Jurkat, Clone E6-1 (cell line): ENCODE data around the gene RANGAP1.
"Not testable (repeated sequence)": the region's sequence is repeated elsewhere in the genome, so short reads cannot be mapped to it uniquely, and the experiment has no call there.

ENCODE experiments used
- DNase-seq: peaks from one replicate; pipeline ENCODE4 v3.0.0-alpha.2; 2011; ENCODE audit warnings: low read depth, low spot score
- H3K4me3 ChIP-seq: 2 replicates; pipeline ENCODE4 v1.5.1; 2011; ENCODE audit warnings: mild to moderate bottlenecking, low read length, control low read depth, moderate library complexity

Gene RANGAP1

DNA sequence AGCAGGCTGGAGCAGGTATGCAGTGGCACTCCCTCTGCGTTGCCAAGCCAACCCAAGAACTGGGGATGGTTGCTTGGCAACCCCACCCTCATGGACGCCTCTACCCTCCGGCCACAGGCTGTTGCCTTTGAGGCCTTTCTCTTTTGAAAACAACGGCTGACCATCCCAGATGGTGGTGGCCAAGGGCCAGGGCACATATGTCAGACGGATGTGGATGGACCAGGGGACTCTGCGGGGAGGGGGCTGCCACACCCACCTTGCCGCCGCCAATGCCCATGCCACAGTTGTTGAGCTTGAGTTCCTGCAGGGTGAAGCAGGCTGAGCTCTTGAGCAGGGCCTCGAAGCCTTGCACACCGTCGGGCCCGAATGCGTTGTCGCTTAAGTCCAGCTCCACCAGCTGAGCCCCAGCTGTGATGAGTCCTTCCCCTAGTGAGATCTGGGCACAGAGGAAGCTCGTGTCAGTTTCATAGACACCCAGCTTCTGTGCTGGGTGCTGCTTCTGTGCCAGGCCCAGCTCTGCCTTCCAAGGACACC is 21.5 kb downstream of the RANGAP1 start:
- H3K4me3 ChIP-seq = no peak overlapping the region
- DNase-seq = no peak

- no peak overlapping the region for H3K4me3 ChIP-seq
- DNase-seq = no peak
These were observed 22.3 kb downstream of the RANGAP1 start for GRCh38 chr22:41263704-41264103.

- DNase-seq = no peak
- H3K4me3 ChIP-seq = no peak overlapping the region
These were observed 23.7 kb downstream of the RANGAP1 start for GRCh38 chr22:41262250-41262765.

GRCh38 chr22:41261541-41262249 is 24.3 kb downstream of the RANGAP1 start:
- DNase-seq = no peak
- no peak overlapping the region for H3K4me3 ChIP-seq

DNA sequence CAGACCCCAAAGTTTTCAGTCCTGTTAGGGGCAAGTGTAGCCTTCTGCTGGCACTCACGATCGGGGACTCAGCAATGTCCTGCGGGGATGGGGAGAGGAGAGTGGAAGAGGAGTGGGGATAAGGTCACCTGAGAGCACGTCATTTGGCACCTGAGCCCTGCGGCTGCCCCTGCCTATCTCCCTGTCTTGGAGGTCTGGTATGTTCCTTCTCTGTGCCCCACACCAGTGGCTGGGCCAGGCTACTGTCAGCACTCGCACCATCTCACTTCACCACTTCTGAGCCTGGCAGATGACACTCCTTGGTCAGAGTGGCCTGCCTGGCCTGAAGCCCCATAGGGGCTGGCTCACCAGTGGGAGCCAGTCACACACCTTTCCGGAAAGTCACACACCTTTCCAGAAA is 25.1 kb downstream of the RANGAP1 start:
- H3K4me3 ChIP-seq = no peak overlapping the region
- no peak for DNase-seq

- DNase-seq, H3K4me3 ChIP-seq: not testable (repeated sequence)
These were observed 26.2 kb downstream of the RANGAP1 start for GRCh38 chr22:41259756-41260155.

DNA sequence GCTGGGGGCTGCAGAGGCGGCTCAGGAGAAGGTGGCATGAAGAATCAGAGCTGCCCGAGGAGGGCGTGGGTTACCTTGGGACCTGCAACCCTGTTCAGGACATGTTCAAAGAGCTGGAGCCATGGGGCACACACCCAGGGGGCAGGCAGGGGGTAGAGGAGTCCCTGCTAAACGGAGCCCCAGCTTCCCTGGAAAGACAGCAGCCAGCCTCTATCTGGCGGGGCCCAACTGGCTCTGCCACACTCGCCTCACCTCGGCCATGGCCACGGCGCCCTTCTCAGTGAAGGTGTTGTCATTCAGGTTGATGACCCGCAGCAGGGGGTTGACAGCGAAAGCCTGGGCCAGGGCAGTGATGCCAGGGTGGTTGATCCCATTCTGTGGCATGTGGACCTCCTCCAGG is 28.3 kb downstream of the RANGAP1 start:
- no peak for DNase-seq
- H3K4me3 ChIP-seq = no peak overlapping the region

GRCh38 chr22:41256254-41257253 is 29.4 kb downstream of the RANGAP1 start:
- no peak overlapping the region for H3K4me3 ChIP-seq
- DNase-seq = no peak

- DNase-seq = no peak
- no peak overlapping the region for H3K4me3 ChIP-seq
These were observed 31.8 kb downstream of the RANGAP1 start for GRCh38 chr22:41254230-41254629.

DNA sequence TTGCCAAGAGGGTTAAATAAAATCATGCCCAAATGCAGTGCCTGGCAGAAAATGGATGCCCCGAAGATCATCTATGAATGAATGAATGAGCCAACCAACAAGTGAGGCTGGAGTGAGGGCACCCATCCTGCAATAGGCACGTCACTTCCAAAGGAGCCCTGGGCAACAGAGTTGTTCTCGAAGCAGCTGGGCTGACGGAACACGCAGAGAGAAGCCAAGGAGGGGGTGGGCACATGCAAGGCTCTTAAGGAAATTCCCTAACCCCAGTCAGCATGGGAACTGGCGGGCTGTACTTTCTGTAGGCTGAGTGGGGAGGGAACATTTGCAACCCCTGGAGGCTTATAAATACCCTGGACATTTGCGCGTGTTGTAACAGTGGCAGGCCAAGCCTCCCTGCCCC is 33.6 kb downstream of the RANGAP1 start:
- no peak overlapping the region for H3K4me3 ChIP-seq
- no peak for DNase-seq

DNA sequence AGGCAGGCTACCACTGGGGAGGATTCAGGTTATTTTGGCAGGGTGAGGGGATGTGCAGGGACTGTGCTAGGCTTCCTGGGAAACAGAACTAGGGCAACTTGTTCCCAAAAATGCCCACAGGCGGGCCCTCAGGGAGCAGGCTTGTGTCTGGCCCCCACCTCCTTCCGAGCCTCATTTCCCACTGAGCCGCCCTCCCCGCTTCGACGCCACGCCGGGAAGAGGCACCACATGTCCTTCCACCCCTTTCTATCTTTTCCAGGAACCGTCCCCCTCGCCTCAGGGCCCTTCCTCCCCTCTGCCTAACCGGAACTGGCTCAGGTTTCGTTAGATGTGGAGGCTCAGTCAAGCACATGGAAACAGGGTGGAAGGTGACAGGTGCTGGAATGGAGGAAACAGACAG is 35.9 kb downstream of the RANGAP1 start:
- H3K4me3 ChIP-seq = no peak overlapping the region
- no peak for DNase-seq

GRCh38 chr22:41249442-41249841 is 36.5 kb downstream of the RANGAP1 start:
- no peak for DNase-seq
- no peak overlapping the region for H3K4me3 ChIP-seq

GRCh38 chr22:41248758-41249157 is 37.2 kb downstream of the RANGAP1 start:
- no peak for DNase-seq
- no peak overlapping the region for H3K4me3 ChIP-seq

- no peak overlapping the region for H3K4me3 ChIP-seq
- no peak for DNase-seq
These were observed 37.7 kb downstream of the RANGAP1 start for GRCh38 chr22:41248314-41248713.

DNA sequence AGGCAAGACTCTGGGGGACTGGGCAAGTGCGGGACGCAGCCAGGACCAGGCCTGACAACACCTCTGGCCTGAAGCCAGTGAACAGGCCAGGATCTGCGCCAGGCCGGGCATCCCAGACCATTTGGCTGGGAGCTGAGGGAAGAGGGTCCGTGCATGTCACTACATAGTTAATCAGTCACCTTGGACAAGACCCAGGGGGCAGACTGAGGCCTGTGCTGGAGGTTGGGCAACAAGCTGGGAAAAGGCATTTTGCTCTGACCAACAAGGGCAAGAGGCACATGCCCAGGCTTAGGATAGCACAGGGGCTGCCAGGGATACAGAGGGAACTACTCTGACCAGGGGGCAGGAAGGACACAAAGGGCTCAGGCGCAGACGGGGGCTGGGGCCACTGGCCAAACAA is 38.3 kb downstream of the RANGAP1 start:
- no peak overlapping the region for H3K4me3 ChIP-seq
- no peak for DNase-seq

GRCh38 chr22:41245917-41246499 is 40.0 kb downstream of the RANGAP1 start:
- H3K4me3 ChIP-seq = no peak overlapping the region
- DNase-seq = no peak

DNA sequence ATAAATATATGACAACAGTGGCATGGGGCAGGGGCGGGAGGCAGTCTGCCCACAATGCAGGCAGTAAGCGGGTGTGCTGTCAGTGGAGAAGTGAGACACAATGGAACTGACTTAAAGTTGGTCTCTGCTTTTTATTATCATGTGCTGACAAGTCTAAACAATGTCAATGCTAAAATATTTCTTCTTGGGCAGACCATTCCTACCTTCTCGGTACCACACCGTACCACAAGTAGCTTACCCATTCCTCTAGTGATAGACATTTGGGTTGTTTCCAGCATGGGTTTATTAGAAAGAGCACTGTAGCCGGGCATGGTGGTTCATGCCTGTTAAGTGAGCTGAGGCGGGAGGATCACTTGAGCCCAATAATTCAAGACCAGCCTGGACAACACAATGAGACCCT is 42.6 kb downstream of the RANGAP1 start:
- no peak overlapping the region for H3K4me3 ChIP-seq
- DNase-seq = no peak

GRCh38 chr22:41242396-41243117 is 43.4 kb downstream of the RANGAP1 start:
- no peak overlapping the region for H3K4me3 ChIP-seq
- DNase-seq = no peak

GRCh38 chr22:41241133-41241676 is 44.8 kb downstream of the RANGAP1 start:
- DNase-seq = no peak
- no peak overlapping the region for H3K4me3 ChIP-seq
